Activated gamma-delta T cell (primary cell): Measurements from ENCODE around the gene NR2F1.
A peak's percentile ranks its signal among the peaks of the same experiment; 100 is the strongest.

ENCODE experiments used
- DNase-seq: peaks from one replicate; lab custom pipeline; 2025; lab: John Stamatoyannopoulos, UW

The NR2F1 gene

DNA sequence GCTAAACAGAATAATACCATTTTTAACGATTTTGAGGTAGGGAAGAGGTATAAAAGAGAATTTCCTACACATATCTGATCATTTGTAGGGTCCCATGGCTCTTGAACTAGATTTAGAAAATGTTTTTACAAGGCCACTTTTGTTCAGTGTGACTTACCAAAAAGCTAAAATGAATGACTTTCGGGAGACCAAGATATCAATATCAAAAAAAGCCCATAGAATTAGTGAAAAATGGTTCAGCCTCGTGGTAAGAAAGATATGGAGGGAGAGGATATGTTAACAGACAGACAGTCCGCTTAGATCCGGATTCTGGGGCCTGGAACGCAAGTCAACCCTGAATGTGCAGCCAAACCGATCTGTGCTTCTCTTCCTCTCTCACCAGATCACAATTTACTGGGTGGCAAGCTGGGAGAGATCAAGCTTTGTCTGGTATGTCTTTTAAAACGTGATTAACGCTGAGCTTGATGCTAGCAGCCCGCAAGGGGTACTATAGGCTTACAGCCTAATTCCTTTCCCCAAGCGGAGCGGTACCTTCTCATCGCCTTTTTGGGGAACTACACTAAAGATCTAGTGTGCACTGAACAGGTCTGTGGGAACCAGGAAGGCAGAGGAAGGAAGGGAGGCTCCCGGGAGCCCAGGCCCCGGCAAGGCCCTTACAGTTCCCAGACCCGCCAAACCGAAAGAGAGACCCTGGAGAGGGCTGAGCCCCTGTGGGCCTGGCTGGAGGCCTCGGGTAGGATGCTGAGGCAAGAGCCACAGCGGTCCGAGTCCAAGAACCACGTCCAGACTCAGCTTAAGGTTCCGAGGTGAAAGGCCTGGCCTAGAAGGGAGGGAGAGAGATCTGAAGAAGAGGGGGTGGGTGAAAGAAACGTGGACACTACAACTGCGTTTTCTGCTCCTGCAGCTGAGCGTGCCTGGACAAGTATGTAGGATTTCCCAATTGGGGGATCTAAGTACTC is 4.9 kb upstream of the NR2F1 start:
- no peak for DNase-seq

GRCh38 chr5:93578813-93579691 is 4.0 kb upstream of the NR2F1 start:
- no peak for DNase-seq

- no peak for DNase-seq
Measured at GRCh38 chr5:93579692-93580062, 3.3 kb upstream of the NR2F1 start.

DNA sequence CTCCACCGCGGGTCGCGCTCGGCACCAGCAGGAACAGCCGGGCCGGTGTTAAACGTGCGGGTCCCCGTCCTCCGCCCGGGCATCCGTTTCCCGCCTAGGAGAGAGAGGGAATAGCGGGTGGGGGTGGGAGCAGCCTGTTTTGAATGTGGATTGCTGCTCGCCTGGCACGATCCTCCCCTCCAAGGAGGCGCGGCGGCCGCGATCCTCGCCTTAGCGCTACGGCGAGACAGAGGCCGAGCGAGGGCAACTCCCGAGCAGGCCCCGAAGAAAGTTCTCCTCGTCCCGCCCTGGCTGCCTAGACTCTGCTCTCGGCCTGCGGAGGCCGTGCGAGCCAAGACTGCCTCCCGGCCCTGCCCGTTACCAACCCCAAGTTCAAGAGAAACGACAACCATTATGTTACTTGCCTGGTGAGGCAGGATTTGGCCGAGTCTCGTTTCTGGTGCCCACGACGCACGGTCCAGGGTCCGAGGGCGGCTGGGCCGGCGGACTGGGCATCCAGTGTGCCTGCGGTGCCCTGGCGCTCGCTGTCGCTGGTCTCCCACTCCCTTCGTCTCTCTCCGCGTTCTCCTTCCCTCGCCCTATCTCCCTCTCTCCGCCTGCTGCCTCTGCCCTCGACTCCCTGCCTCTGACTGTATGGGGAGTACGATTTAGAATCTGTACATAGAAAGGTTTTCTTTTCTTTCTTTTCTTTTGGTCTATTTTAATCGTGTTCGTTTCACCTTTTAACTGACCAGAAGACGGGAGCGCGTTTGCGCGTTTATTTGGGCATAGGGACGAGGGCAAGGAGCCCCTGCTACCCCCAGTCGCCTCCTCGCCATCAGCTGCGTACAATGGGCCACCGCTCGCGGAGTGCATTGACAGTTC is 2.7 kb upstream of the NR2F1 start:
- DNase-seq, result no peak

DNA sequence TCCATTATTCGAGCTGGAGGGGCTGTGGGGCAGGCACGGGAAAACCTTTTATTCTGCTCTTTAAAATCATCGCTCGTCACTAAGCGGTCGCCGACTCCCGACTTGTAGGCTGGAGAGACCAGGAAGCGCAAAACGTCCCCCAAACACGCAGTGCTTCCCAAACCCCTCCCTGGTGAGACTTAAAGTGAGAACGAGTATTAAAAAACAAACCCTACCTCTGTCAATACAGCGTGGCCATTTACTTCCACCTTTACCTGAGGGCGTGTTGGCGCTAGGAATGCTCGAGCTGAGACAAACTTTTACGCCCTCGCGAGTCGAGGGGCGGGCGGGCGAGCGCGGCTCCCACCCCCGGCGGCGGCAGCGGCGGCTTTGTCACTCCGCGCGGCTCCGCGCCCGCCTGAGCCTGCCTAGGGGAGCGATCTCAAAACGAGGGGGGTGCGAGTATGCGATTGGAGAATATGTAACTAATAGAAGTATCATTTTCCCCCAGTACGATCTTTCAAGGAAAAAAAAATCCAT is 2.0 kb upstream of the NR2F1 start, which contains the start of gene NR2F1-AS1:
NR2F1-AS1 (minus strand) TSS at position 293 of the 519 bp plus-strand sequence.
- DNase-seq, result peak; percentile 15

- DNase-seq, result no peak
Measured at GRCh38 chr5:93582167-93582462, 907 bp upstream of the NR2F1 start.

DNA sequence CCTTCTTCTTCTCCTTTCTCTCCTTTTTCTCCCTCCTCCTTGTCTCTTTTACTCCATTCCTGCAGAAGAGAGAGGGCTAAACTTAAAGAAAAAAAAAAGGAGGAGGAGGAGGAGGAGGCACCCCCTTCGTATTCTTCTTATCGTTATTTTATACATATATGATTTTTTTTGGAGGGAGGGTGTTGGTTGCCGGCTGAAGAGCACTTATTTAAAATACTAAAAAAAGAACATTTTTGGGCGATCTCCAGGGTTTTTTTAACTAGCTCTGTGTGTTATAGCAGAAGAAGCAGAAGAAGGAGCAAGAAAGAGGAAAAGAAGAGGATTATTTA is 381 bp downstream of the NR2F1 start:
- DNase-seq, result no peak

DNA sequence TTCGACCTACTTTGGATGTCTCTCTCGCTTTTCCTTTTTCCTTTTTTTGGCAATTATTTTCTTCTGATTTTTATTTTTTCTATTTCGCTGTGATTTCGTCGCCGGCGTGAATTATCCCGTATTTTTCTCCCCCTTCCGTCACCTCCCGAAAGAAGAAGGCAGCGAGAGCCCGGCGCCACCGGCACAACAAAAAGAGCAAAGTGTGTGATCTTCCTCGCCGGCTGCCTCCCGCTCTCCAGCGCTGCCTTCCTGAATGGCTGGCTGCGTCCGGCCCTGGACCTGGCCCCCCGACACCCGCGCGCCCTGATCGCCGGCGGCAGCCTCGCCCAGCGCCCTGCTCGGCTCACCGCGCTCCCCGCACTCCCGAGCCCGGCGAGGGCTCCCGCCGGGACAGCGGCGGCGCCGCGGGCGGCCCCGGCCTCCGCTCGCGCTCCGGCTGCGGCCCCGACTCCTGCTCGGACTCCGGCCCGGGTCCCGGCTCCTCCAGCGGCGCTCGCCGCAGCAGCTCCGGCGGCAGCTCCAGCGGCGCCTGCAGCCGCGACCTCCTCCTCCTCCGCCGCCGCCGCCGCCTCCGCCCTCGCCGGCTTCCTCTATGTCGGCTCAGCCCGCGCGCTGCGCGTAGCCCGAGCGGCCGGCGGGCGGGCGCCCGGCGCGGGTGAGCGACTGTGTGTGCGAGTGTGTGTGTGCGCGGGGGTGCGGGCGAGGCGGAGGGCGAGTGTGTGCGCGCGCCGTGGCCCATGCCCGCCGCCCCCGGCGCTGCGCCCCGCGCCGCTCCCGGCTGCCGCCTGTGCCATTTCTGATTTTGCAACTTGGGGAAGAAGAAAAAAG is 960 bp downstream of the NR2F1 start:
- DNase-seq, result peak; percentile 28

DNA sequence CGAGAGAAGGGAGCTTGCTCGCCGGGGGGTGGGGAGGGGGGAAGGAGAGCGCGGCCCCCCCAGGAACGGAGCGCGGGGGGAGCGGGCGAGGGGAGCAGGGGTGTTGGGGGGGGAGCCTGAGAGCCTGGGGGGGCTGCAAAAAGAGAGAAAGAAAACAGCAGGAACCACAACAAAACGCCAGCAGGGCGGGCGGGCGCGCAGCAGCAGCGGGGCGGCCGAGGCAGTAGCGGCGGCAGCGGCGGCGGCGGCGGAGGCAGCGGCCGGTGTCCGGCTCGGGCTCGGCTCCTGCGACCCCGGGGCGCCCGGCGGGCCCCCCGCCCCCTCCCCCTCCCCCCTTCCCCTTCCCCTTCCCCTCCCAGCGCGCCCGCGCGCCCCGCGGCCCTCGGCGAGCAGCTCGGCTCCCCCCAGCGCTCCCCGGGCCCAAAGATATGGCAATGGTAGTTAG is 1.6 kb downstream of the NR2F1 start:
- DNase-seq, result no peak

- no peak for DNase-seq
Measured at GRCh38 chr5:93585041-93585766, 2.2 kb downstream of the NR2F1 start.

- no peak for DNase-seq
Measured at GRCh38 chr5:93585767-93586385, 2.9 kb downstream of the NR2F1 start.

- DNase-seq, result no peak
Measured at GRCh38 chr5:93586736-93587596, 3.9 kb downstream of the NR2F1 start.

- no peak for DNase-seq
Measured at GRCh38 chr5:93587597-93588351, 4.8 kb downstream of the NR2F1 start.

DNA sequence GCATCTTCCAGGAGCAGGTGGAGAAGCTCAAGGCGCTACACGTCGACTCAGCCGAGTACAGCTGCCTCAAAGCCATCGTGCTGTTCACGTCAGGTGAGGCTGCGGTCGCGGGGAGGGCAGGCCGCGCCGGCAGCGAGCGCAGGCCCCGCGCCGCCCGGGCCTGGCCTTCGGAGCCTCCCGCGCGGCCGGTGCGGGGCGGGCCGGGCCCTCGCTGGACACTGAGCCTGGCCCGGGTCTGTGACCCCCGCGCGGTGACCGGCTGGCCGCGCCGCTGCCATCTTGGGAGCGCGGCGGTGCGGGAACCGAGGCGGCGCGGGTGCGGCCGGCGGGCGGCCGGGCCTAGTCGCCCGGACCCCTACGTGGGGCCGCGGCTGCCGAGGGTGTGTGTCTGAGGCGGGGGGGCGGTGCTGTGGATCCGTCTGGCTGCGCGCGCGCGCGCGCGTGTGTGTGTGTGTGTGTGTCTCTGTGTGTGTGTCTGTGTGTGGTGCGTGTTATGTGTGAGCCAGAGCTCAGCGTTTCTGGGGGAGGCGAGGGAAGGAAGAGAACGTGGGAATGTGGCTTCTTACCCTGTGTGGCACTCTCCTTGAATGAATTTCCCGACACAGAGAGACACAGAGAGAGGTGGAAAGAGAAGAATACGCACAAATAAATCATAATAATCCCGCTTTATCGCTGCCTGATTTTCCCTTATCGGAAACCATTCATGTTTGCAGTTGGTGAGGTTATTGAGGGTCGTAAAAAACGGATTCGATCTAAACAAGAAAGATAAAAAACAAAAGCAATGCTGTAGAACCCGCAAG is 5.5 kb downstream of the NR2F1 start:
- no peak for DNase-seq

- DNase-seq, result no peak
Measured at GRCh38 chr5:93589152-93589828, 6.3 kb downstream of the NR2F1 start.

GRCh38 chr5:93589829-93590215 is 6.8 kb downstream of the NR2F1 start:
- DNase-seq, result no peak

DNA sequence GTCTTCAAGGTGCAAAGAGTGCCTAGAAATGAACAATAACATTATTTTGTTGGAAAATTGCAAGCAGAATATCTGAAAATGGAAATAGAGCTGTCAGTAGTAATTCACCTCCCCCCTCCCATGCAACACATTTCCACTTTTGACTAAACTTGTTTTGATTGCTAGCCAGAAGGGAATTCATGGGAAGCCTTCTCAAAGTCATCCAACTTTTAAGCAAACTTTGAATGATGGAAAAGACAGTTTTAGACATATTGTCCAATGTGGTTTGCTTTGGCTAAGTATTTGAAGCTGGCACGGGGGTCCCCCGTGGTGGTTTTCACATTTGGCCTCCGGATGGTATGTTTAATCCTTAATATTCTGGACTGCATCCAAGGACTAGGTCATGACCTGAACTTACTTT is 7.5 kb downstream of the NR2F1 start:
- DNase-seq, result no peak
